Measurements from ENCODE around the gene OBSL1.

OBSL1 gene

DNA sequence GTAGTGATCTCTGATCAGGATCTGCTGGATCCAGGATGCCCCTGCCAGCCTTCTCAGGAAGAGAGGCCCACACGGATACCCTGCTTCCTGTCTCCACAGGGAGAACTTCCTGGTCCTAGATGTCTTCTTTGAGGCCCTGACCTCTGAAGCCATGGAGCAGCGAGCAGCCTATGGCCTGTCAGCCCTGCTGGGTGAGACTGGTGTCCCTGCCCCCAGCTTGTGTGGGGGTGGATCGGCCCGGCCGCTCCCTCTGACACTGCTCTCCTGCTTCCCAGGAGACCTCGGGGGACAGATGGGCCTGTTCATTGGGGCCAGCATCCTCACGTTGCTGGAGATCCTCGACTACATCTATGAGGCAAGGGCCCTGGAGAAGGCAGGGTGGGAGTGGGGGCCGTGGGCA is 34.4 kb downstream of the OBSL1 start:
- in situ Hi-C loops (cut with HindIII; ENCODE audit: low sequenced_read_pairs), result no loop called here
- no peak for DNase-seq (ENCODE audit: low read depth, low spot score)
- H3K4me3 ChIP-seq (ENCODE audit: low read depth, low read length), result no peak overlapping the region
- TF ChIP-seq, protein P1, sequence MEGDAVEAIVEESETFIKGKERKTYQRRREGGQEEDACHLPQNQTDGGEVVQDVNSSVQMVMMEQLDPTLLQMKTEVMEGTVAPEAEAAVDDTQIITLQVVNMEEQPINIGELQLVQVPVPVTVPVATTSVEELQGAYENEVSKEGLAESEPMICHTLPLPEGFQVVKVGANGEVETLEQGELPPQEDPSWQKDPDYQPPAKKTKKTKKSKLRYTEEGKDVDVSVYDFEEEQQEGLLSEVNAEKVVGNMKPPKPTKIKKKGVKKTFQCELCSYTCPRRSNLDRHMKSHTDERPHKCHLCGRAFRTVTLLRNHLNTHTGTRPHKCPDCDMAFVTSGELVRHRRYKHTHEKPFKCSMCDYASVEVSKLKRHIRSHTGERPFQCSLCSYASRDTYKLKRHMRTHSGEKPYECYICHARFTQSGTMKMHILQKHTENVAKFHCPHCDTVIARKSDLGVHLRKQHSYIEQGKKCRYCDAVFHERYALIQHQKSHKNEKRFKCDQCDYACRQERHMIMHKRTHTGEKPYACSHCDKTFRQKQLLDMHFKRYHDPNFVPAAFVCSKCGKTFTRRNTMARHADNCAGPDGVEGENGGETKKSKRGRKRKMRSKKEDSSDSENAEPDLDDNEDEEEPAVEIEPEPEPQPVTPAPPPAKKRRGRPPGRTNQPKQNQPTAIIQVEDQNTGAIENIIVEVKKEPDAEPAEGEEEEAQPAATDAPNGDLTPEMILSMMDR (IDR thresholded peaks at IDR 0.05; ENCODE audit: low read depth, low read length), result no peak

GRCh38 chr2:219536425-219536824 is 34.9 kb downstream of the OBSL1 start:
- in situ Hi-C loops (cut with HindIII; ENCODE audit: low sequenced_read_pairs), result no loop called here
- TF ChIP-seq, protein P1 (IDR thresholded peaks at IDR 0.05; ENCODE audit: low read depth, low read length), result no peak
- no peak overlapping the region for H3K4me3 ChIP-seq (ENCODE audit: low read depth, low read length)
- DNase-seq (ENCODE audit: low read depth, low spot score), result no peak

- in situ Hi-C loops (cut with HindIII; ENCODE audit: low sequenced_read_pairs), result no loop called here
- TF ChIP-seq, protein P1 (IDR thresholded peaks at IDR 0.05; ENCODE audit: low read depth, low read length), result no peak
- H3K4me3 ChIP-seq (ENCODE audit: low read depth, low read length), result no peak overlapping the region
- no peak for DNase-seq (ENCODE audit: low read depth, low spot score)
These were observed 37.2 kb downstream of the OBSL1 start for GRCh38 chr2:219533930-219534661.

- in situ Hi-C loops (cut with HindIII; ENCODE audit: low sequenced_read_pairs), result no loop called here
- TF ChIP-seq, protein P1 (IDR thresholded peaks at IDR 0.05; ENCODE audit: low read depth, low read length), result no peak
- H3K4me3 ChIP-seq (ENCODE audit: low read depth, low read length), result no peak overlapping the region
- DNase-seq (ENCODE audit: low read depth, low spot score), result no peak
These were observed 39.0 kb downstream of the OBSL1 start for GRCh38 chr2:219532378-219532649.

GRCh38 chr2:219531639-219532377 is 39.5 kb downstream of the OBSL1 start:
- no peak overlapping the region for H3K4me3 ChIP-seq (ENCODE audit: low read depth, low read length)
- TF ChIP-seq, protein P1 (IDR thresholded peaks at IDR 0.05; ENCODE audit: low read depth, low read length), result no peak
- in situ Hi-C loops (cut with HindIII; ENCODE audit: low sequenced_read_pairs), result no loop called here
- DNase-seq (ENCODE audit: low read depth, low spot score), result no peak

DNA sequence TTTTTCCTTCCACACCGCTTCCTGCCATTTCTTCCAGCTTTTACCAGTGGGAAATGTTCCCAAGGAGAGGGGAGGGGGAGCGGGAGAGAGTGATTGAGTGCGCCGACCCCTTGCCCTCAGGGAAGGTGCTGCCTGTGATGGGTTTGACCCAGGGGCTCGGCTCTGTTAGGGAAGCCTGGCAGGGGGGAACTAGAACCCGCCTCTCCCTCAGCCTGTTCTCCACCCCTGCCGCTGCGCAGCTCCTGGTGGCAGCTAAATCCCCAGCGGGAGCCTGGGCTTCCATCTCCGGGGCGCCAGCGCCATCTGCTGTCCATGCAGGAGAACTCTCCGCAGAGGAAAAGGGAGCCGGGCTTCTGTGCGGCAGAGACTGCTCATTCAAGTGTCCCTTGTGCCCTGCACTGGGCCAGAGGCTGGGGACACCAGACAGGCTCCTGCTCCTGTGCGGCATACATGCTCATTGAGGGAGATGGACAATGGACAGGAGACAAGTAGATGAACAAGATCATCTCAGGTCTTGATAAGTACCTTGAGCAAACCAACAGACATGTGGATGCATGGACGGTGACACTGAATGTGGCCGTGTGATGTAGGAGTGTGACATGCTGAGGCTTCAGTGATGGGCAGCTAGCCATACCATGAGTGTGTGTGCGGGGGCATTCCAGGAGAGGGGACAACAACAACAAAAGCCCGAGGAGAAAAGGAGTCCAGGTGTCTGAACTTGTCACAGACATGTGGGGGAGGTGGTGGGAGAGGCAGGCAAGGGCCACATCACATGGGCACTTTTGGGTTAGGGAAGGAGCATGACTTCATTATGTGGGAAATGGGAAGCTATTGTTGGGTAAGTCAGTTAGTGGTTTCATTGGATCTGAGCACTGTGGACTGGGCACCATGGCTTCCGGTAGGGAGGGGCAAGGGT is 41.0 kb downstream of the OBSL1 start:
- peak overlapping the region; percentile 1 for H3K4me3 ChIP-seq (ENCODE audit: low read depth, low read length)
- TF ChIP-seq, protein P1 (IDR thresholded peaks at IDR 0.05; ENCODE audit: low read depth, low read length), result peak; percentile 95
- DNase-seq (ENCODE audit: low read depth, low spot score), result peak; percentile 78
- in situ Hi-C loops (cut with HindIII; ENCODE audit: low sequenced_read_pairs), result no loop called here

Data from astrocyte of the spinal cord (primary cell).